SKM-1 treated with dmso at 0.1 percent for 144 hours (cell line): ENCODE data around the gene SMO.
"Not testable (repeated sequence)": the region's sequence is repeated elsewhere in the genome, so short reads cannot be mapped to it uniquely, and the experiment has no call there.

ENCODE experiments used
- DNase-seq: peaks from one replicate; lab custom pipeline; 2025; ENCODE audit not compliant: unreplicated experiment; lab: John Stamatoyannopoulos, UW

SMO gene

DNA sequence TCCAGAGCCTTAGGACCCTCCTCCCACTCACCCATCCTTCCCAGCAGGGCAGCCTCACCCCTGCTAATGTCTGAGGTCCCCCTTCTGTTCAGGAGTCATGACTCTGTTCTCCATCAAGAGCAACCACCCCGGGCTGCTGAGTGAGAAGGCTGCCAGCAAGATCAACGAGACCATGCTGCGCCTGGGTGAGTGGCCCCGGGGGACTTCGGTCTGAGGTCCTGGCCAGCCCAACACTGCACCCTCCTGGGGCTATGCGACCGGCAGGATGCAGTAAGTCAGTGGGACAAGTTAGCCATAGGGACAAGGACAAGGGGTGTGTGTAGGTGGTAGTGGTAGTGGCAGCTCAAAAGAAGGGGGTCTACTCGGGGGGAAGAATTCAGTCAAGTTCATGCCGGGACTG is 20.2 kb downstream of the SMO start:
- no peak for DNase-seq

DNA sequence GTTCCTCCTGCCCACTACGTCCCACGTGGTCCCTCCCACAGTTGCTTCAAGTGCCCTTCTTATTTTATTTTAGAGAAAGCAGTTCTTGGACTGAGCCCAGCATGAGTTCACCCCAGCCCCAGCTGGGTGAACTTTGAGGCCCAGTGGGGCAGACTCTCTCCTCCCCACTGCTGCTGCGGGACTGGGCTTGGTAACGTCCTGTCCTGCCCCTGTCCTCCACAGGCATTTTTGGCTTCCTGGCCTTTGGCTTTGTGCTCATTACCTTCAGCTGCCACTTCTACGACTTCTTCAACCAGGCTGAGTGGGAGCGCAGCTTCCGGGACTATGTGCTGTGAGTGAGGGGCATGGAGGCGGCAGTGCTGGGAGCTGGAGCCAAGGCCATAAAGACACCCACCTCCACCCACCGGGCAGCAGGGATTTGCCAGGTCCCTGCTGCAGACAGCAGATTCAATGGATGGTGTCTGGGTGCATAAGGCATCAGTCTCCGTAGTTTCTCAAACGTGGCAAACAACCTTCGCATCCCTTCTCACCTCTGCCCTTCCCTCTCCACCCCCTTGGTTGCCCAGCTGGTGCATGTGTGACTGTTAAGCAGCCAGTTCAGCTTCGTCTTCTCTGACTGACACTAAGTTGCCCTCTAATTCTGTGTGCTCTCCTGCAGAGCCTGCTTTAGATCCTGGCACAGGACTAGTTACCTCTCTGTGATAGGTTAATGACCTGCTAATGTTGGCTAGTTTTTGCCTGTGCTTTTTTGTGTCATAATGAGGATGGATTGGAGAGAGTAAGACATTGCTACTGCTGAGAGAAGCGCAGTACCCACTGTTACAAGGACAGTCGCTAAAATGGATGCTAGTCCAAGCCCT is 20.9 kb downstream of the SMO start:
- DNase-seq = no peak

DNA sequence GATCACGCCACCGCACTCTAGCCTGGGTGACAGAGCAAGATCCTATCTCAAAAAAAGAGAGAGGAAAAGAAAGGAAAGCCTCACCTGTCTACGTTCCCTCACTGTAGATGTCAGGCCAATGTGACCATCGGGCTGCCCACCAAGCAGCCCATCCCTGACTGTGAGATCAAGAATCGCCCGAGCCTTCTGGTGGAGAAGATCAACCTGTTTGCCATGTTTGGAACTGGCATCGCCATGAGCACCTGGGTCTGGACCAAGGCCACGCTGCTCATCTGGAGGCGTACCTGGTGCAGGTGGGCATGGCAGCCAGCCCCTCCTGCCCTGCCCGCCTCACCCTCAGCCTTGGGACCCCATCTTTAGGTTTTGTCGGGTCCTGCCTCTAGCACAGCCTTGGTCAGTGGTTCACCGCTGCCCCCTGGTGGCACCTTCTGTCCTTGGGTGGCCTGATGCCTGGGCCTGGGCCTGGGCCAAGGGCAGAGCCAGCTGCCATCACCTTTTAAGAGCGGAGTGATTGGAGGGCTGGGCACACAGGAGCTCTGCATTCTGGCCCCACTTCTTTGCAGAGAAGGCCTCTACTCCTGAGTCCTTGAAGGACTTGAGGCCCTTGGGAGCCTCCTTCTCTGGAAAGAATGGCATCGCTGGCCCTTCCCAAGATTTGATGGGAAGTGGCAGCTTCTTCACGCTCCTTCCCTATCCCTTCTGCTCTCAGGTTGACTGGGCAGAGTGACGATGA is 22.0 kb downstream of the SMO start:
- DNase-seq = peak; percentile 19

DNA sequence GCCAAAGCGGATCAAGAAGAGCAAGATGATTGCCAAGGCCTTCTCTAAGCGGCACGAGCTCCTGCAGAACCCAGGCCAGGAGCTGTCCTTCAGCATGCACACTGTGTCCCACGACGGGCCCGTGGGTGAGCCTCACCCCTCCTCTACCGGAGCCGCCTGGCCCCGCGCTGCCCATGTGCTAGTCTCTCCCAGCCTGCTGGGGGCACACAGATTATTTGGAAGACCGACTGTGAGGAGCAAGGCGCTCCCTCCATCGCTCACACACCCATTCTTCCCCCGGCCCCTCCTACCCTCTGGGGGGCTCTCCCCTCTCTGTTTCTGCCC is 22.5 kb downstream of the SMO start:
- DNase-seq = no peak

DNA sequence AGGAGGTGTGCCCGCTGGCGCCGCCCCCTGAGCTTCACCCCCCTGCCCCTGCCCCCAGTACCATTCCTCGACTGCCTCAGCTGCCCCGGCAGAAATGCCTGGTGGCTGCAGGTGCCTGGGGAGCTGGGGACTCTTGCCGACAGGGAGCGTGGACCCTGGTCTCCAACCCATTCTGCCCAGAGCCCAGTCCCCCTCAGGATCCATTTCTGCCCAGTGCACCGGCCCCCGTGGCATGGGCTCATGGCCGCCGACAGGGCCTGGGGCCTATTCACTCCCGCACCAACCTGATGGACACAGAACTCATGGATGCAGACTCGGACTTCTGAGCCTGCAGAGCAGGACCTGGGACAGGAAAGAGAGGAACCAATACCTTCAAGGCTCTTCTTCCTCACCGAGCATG is 23.7 kb downstream of the SMO start:
- no peak for DNase-seq

DNA sequence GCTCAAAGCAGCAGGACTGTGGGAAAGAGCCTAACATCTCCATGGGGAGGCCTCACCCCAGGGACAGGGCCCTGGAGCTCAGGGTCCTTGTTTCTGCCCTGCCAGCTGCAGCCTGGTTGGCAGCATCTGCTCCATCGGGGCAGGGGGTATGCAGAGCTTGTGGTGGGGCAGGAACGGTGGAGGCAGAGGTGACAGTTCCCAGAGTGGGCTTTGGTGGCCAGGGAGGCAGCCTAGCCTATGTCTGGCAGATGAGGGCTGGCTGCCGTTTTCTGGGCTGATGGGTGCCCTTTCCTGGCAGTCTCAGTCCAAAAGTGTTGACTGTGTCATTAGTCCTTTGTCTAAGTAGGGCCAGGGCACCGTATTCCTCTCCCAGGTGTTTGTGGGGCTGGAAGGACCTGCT is 24.2 kb downstream of the SMO start:
- no peak for DNase-seq

DNA sequence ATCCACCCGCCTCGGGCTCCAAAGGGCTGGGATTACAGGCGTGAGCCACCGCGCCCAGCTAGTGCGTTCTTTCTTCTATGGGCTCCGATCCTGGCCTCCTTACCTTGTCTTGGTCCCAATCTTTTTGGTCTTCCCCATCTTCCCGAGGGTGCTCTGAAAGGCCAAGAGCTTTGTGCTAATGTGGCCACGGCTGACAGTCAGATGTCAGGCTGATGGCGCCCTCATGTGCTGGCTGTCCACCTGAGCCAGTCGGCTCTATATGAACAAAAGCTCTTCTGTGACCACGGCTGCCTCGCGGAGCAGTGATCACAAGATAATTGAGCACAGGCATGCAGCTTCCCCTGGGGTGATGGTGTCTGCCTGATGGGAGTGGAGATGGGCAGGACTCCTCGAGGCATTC is 25.4 kb downstream of the SMO start:
- no peak for DNase-seq

DNA sequence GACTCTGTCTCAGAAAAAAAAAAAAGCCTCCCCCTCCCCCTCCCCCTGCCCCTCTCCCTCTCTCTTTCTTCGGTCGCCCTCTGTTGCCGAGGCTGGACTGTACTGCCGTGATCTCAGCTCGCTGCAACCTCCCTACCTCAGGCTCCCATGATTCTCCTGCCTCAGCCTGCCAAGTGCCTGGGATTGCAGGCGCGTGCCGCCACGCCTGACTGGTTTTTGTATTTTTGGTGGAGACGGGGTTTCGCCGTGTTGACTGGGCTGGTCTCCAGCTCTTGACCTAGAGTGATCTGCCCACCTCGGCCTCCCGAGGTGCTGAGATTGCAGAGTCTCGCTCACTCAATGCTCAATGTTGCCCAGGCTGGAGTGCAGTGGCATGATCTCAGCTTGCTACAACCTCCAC is 27.3 kb downstream of the SMO start:
- not testable (repeated sequence) for DNase-seq

DNA sequence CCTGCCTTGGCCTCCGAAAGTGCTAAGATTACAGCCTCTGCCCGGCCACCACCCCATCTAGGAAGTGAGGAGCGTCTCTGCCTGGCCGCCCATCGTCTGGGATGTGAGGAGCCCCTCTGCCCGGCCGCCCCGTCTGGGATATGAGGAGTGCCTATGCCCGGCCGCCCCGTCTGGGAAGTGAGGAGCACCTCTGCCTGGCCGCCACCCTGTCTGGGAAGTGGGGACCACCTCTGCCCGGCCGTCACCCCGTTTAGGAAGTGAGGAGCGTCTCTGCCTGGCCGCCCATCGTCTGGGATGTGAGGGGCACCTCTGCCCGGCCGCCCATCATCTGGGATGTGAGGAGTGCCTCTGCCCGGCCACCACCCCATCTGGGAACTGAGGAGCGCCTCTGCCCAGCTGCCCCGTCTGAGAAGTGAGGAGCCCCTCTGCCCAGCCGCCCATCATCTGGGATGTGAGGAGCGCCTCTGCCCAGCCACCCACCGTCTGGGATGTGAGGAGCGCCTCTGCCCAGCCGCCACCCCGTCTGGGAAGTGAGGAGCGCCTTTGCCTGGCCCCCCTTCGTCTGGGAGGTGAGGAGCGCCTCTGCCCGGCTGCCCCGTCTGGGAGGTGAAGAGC is 27.8 kb downstream of the SMO start:
- not testable (repeated sequence) for DNase-seq

DNA sequence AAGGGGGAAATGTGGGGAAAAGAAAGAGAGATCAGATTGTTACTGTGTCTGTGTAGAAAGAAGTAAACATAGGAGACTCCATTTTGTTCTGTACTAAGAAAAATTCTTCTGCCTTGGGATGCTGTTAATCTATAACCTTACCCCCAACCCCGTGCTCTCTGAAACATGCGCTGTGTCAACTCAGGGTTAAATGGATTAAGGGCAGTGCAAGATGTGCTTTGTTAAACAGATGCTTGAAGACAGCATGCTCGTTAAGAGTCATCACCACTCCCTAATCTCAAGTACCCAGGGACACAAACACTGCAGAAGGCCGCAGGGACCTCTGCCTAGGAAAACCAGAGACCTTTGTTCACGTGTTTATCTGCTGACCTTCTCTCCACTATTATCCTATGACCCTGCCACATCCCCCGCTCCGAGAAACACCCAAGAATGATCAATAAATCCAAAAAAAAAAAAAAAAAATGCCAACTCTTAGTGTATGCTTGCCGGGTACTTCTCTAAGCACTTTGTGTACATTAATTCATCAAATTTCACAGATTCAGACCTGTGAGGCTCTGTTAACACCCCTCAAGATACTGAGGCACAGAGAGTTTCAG is 28.5 kb downstream of the SMO start:
- not testable (repeated sequence) for DNase-seq

DNA sequence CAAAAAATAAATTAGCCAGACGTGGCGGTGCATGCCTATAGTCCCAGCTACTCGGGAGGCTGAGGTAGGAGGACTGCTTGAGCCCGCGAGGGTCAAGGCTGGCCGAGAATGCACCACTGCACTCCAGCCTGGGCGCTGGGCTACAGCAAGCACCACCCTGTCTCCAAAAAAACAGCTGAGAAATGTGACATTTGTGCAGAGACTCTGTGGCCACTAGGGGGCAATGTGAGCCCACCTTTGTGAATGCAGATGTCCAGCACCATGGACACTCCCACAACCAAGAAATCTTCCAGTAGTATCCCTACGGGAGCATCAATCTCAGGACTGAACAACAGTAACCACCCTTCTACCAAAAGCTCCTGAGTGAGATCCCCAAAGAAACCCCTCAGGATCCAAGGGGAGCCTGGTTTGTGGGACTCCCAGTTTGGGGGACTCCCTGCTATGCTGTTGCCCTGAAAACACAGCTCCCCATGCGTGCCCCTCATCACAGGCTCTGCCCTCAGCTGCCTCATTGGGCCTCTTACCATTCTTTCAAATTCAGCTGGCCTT is 30.2 kb downstream of the SMO start:
- peak; percentile 49 for DNase-seq

DNA sequence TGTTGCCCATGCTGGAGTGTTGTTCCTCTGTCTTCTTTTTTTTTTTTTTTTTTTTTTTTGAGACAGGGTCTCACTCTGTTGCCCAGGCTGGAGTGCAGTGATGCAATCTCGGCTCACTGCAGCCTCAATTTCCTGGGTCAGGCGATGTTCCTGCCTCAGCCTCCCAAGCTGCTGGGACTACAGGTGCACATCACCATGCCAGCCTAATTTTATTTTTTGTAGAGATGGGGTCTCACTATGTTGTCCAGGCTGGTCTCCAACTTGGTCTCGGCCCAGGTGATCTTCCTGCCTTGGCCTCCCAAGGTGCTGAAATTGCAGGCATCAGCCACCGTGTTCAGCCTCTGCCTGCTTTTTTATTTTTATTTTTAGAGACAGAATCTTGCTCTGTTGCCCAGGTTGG is 30.7 kb downstream of the SMO start:
- not testable (repeated sequence) for DNase-seq

DNA sequence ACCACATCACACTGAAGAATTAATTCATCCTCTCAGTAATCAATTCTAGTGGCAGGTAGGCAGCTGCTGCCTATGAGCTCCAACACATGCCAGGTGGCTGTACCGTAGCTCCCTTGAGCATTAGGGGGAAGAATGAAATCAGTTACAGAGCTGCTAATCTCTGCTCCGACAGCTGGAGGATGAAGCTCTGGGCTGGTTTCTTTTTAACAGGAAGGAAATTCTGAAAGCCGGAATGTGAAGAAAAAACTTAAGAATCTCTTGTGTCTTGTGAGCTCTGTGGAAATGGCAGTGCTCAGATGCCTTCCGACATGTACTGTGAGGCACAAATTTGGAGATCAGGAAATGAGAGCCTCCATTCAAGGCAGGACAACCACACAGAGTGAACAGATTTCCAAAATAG is 33.6 kb downstream of the SMO start:
- no peak for DNase-seq

DNA sequence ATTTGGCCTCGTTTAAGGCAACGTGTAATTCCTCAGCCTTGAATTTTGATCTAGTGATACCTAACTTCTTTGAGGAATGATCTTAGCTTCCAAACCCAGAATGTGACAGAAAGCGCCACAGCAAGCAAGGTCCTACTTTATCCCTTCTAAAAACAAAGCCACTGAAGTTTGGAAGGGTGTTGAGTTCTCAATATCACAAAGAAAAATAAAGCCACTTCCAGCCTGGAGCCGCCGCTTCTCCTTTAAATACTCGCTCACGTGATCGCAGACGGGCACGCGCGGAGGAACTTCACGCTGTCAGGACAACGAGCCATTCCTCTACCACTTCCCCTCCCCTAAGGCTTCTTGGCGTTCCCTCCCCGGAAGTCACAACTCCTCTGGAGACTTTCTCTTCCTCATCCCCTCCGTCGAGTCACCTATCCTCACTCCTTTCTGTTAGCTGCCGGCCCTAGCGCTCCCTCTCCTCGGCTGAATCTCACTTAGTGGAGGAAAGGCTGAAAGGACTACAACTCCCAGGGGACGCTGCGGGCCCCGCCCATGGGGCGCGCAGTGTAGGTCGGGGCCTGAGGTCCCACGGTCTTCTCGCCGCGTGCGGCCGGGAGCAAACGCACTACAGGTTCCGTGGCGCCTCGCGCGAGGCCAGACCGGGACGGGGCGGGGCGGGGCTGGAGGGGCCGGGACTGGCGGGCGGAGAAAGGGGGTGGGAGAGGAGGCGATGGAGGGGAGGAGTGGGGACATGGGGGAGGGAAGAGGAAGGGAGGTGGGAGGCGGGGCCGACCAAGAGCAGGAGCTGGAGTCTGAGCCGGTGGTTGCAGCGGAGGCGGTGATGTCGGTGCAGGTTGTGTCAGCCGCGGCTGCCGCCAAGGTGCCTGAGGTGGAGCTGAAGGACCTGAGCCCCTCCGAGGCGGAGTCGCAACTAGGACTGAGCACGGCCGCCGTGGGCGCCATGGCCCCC is 36.1 kb downstream of the SMO start, which contains the start of gene AHCYL2:
TSS of gene AHCYL2 (plus strand) at position 780 of the 955 bp plus-strand sequence.
- DNase-seq = peak; percentile 98

DNA sequence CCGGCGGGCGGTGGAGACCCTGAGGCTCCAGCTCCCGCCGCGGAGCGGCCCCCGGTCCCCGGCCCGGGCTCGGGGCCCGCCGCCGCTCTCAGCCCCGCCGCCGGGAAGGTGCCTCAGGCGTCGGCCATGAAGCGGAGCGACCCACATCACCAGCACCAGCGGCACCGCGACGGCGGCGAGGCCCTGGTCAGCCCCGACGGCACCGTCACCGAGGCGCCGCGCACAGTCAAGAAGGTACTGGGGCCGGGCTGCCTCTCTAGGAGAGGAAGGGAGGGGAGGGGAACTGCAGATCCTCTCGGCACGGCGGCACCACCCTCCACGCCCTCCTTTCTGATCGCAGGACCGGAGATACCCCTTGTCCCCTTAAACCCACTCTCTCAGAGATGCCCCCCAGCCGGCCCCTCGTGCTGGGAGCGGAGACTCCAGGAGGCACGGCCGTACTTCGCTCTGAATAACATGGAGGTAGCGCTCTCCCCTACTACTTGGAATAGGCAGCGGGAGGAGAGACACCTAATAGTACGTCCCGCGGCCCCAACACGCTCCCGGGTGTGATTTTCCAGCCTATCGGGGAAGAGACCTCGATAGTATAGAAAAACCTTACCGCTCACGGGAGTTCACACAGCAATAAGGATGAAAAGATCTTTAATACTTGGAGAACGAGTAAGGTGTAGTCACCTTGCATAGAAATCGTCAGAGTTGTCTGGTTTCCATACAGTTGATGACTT is 36.9 kb downstream of the SMO start:
- DNase-seq = peak; percentile 52

DNA sequence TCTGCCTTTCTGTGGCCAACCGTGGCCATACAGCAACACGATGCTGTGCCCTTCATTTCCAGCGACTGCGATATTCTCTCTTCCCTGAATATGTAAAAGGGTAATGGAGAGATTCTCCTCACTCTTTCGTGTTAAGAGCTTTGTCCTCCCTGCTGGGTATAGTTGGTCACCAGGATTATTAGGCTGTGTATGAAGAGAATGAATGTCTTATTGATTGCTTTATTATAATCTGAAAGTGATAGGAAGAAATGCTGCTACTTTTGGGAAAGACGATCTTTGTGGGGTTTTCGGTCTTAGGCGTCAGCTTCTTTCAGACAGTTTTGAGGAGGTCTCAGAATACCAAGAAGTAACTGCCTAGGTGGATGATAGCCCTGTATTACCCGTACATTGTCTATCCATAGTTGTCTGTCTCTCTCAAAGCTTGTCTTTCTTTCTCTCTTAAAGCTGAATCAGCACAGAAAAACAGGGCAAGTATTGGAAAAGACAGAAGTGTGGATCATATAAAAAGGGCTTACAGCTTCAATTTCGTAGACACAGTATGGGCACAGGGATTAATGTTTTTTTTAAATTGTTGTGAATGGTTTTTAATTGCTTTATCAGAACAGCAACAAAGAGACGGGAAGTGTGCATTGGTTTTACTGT is 37.6 kb downstream of the SMO start:
- DNase-seq = no peak

DNA sequence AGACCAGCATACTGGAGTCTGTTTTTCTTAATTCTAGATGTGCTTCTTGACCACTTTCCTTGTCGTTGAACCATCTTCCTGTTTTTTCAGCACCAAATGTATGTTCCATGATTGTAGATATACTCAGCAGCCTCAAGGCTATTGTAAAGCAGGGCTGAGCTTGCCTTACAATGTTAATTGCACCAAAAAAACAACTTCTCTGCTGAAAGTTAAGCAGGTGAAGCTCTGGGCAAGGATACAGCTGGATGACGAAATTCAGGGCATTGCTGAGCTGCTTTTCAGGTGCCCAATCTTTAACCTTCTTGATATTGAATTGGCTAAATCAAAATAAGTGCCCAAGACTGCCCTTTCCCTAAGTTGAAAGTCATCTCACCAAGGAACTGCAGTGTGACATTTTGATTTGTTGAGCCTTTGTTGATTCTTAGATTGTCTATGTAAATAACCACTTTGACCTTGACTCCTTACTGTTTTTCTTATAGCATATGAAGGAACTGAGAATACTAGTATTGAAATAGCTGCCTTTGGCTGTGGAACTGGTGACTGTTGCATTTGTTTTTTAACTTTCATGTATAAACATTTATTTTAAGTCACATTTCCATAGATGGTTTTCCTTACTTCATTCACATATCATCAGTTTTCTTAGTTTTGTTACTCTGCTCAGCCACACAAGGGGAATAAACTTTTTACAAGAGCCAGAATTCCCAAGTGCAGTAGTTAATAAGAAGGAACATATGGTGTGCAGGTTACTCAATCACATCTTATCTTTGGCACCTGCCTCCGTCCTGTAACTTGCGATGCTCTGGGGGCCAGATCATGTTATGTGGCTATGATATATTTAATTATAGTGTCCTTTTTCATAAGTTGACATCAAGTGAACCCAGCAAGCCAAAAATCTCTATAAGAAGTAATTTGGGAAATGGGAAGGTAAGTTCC is 39.5 kb downstream of the SMO start:
- no peak for DNase-seq

DNA sequence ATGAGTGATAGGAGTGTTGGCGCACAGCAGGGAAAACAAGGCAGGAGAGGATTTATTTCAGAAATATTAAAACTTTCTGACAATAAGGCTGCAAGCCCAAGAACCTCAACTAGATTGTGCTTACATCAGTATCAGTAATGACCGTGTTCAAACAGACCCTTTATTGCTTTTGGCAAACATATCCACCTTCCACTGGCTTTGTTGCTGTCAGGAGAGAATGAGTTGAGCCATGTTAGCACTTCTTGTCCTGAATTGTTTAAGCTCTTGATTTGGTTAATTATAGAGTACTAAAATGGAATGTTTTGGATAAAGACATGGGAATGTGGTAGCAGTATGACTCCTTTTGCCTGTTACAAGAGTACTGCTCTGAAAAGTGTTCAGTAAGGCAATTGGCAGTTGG is 40.2 kb downstream of the SMO start:
- DNase-seq = no peak
